Naive thymus-derived CD8-positive, alpha-beta T cell (primary cell): ENCODE measurements around the gene MAP3K8. TPM values are rescaled to one million over a fixed set of nuclear protein-coding genes. Genes with fewer than 3 reads are reported as not detected.

Experiments used
- ATAC-seq, 2 donors: fragments of 150-1000 bp; cut with Tn5 transposase in 1 of 2; sonication (Bioruptor Pico), chemical (Tn5 transposase) in 1 of 2; 1 replicate in 1 of 2; 2 replicates in 1 of 2; pipeline ENCODE4 v1.10.0; 2021; ENCODE audit warnings: mild to moderate bottlenecking in 2 of 2, moderate library complexity in 2 of 2
- POLR2A ChIA-PET: fragments of 350-600 bp; sonication (Branson Sonifier 250); formaldehyde crosslinking; loops from one replicate; lab custom pipeline; 2021; ENCODE audit warnings: antibody characterized with exemption; lab: Charles Lee
- DNase-seq, 10 donors: peaks; one replicate each; pipeline versions ENCODE4 v3.0.0 to v3.0.0-alpha.2; 2020 to 2022
- H3K27ac Mint-ChIP-seq, 10 donors: one replicate each; pipeline ENCODE4 v1.8.0; 2020 to 2022; ENCODE audit warnings: mild to moderate bottlenecking in 10 of 10, mixed read lengths in 10 of 10, moderate library complexity in 4 of 10, inconsistent platforms in 1 of 10
- H3K27me3 Mint-ChIP-seq, 5 donors: one replicate each; pipeline ENCODE4 v1.8.0; 2021 to 2022; ENCODE audit warnings: mixed read lengths in 5 of 5
- H3K36me3 Mint-ChIP-seq, 3 donors: one replicate each; pipeline ENCODE4 v1.8.0; 2020 to 2022; ENCODE audit warnings: mixed read lengths in 3 of 3, mild to moderate bottlenecking in 2 of 3, inconsistent platforms in 1 of 3
- H3K4me1 Mint-ChIP-seq, 4 donors: one replicate each; pipeline ENCODE4 v1.8.0; 2021 to 2022; ENCODE audit warnings: mixed read lengths in 4 of 4
- H3K4me3 Mint-ChIP-seq, 10 donors: one replicate each; pipeline ENCODE4 v1.8.0; 2020 to 2022; ENCODE audit warnings: mild to moderate bottlenecking in 10 of 10, mixed read lengths in 10 of 10, moderate library complexity in 6 of 10, inconsistent platforms in 1 of 10
- H3K9me3 Mint-ChIP-seq, 9 donors: one replicate each; pipeline ENCODE4 v1.8.0; 2020 to 2022; ENCODE audit warnings: mixed read lengths in 9 of 9, mild to moderate bottlenecking in 3 of 9, inconsistent platforms in 1 of 9, moderate library complexity in 1 of 9
- polyA plus RNA-seq, 3 donors: library from polyadenylated mRNA; unstranded; fragments of 300-500 nt; fragmentation: Illumina TruSeq; gene quantifications; one replicate each; pipeline ENCODE4 v1.2.3, GENCODE V29; 2021
- total RNA-seq, 8 experiments: library from RNA in 2 of 8; stranded (reverse) in 2 of 8; gene quantifications; one replicate each; pipeline ENCODE4 v1.2.3 and lab custom pipeline; 2021 to 2026

MAP3K8 gene
- 1 to 10 TPM; 2.7 TPM for total RNA-seq
- 10 to 100 TPM in 1 of 3 donors, under 1 TPM in 2; 0.53 to 23.4 (median 0.80) TPM for polyA plus RNA-seq
- total RNA-seq (lab: John Stamatoyannopoulos, UW): 2.1 to 19.7 (median 9.6) reads per million in 6 experiments

- POLR2A ChIA-PET: interaction anchor here (1.0 to 1.9 kb wide), 6 partner anchors 15 to 99 kb away, joined by 3 to 12 read pairs (median 4); no protein-coding TSS in a partner anchor
- peak within 1 kb of the TSS; percentile 76 to 92 (median 88) for H3K4me3 Mint-ChIP-seq
- H3K27me3 Mint-ChIP-seq: no peaks in the 10 kb centered on the region
- H3K9me3 Mint-ChIP-seq: no peaks in the 10 kb centered on the region
- no peaks in the 10 kb centered on the region for H3K36me3 Mint-ChIP-seq
- peak within 1 kb of the TSS; percentile 32 to 93 (median 76) for H3K27ac Mint-ChIP-seq
- peaks cover 24 to 67% (median 46%) of the 10 kb centered on the region in 4 donors for H3K4me1 Mint-ChIP-seq
- ATAC-seq (peak; percentile 78 to 80), DNase-seq (peak; percentile 61 to 84 (median 72))
Observed at GRCh38 chr10:30433730-30434272, at the start of gene MAP3K8. TSS of gene MAP3K8 (plus strand) at chr10:30434184. CDS start at chr10:30438939, 4,755 bp downstream.

- peak; percentile 42 to 57 for ATAC-seq
- Mint-ChIP-seq H3K4me1 (peaks cover 0 to 3% (median 0%) of the 10 kb centered on the region in 4 donors), H3K9me3 (peaks cover 0 to 2% (median 0%) of the 10 kb centered on the region in 9 donors), H3K27ac (no peak overlapping the region), H3K36me3 (no peaks in the 10 kb centered on the region), H3K27me3 (peaks cover 0 to 30% (median 3%) of the 10 kb centered on the region in 5 donors), H3K4me3 (no peak overlapping the region)
- POLR2A ChIA-PET: no interaction called here
- DNase-seq: peak in 1 of 10 donors; percentile 8
Observed at GRCh38 chr10:30384701-30385201, 49.2 kb upstream of the MAP3K8 start.

DNA sequence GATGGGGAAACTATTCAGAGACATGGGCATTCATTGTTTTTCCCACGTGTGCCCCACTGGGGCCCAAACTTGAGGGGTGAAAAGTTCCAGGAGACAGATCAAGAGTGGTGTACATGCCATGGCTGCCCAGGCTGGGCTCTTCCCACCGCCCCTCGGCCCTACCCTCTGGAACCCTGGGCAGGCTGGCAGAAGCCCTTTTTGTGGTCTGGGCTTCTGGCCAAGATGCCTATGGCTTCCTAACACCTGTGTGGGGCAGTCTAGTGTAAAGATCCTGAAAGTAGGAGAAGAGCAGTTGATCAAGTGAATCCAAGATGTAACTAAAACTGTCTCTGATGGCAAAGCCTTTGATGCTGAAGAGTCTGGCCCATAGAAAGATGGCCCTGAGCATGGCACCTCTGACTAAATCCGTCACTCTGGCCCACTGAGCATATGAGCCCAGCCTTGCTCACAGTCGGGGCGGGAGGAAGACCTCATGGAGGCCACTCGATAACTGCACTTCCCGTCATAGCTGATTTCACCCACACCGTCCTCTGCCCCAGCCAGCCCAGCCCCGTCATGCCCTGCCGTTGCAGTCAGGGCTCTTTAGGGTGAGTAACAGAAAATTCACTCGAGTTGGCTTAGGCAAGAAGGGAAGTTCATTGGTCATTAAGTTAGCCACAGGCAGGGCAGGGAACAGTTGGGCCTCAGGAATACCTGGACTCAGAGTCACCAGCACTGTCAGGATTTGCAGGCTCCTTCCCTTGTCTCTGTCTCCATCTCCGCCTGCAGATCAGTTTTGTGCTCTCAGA lies 47.0 kb upstream of the MAP3K8 start:
- H3K27ac Mint-ChIP-seq: no peak overlapping the region
- peaks cover 0 to 2% (median 0%) of the 10 kb centered on the region in 9 donors for H3K9me3 Mint-ChIP-seq
- no peak for ATAC-seq
- no peaks in the 10 kb centered on the region for H3K36me3 Mint-ChIP-seq
- H3K4me3 Mint-ChIP-seq: no peak overlapping the region
- POLR2A ChIA-PET: no interaction called here
- no peak for DNase-seq
- peaks cover 0 to 18% (median 3%) of the 10 kb centered on the region in 5 donors for H3K27me3 Mint-ChIP-seq
- peaks cover 0 to 3% (median 0%) of the 10 kb centered on the region in 4 donors for H3K4me1 Mint-ChIP-seq

- no peaks in the 10 kb centered on the region for H3K36me3 Mint-ChIP-seq
- ATAC-seq: no peak
Observed at GRCh38 chr10:30387646-30388243, 46.2 kb upstream of the MAP3K8 start.

DNA sequence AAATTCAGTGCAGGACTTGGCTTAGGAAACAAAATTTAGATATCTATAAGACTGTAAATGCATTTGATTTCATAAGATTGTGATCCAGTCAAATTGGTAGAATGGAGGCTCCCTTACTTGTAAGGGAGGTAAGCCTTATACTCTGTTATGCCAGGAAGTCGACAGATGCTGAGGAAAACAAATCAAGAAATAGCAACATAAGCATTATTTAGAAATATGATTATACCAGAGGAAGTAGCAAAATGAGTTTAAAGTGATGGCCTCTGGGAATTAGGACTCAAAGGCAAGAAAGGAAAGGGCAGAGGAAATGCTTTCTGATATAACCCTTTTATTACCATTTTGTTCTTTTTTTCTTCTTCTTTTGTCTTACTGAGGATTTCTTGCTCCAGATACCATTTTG lies 44.4 kb upstream of the MAP3K8 start:
- ATAC-seq (no peak), DNase-seq (no peak)
- H3K4me1 Mint-ChIP-seq: peaks cover 0 to 4% (median 3%) of the 10 kb centered on the region in 4 donors
- no peak overlapping the region for H3K4me3 Mint-ChIP-seq
- H3K27me3 Mint-ChIP-seq: peaks cover 5 to 18% (median 8%) of the 10 kb centered on the region in 5 donors
- H3K9me3 Mint-ChIP-seq: peaks cover 0 to 2% (median 0%) of the 10 kb centered on the region in 9 donors
- no peaks in the 10 kb centered on the region for H3K36me3 Mint-ChIP-seq
- POLR2A ChIA-PET: interaction anchor here (0.6 kb wide), 1 partner anchor 70 kb away, joined by 3 read pairs; no protein-coding TSS in a partner anchor
- no peak overlapping the region for H3K27ac Mint-ChIP-seq

More at GRCh38 chr10:30387646-30388243, 46.2 kb upstream of the MAP3K8 start:
- Mint-ChIP-seq H3K9me3 (peaks cover 0 to 2% (median 0%) of the 10 kb centered on the region in 9 donors), H3K27me3 (peaks cover 3 to 18% (median 5%) of the 10 kb centered on the region in 5 donors), H3K4me3 (no peak overlapping the region), H3K4me1 (peaks cover 0 to 4% (median 3%) of the 10 kb centered on the region in 4 donors), H3K27ac (no peak overlapping the region)
- DNase-seq: no peak
- POLR2A ChIA-PET: no interaction called here

- Mint-ChIP-seq H3K36me3 (no peaks in the 10 kb centered on the region), H3K4me3 (no peak overlapping the region), H3K27me3 (peaks cover 7 to 23% (median 12%) of the 10 kb centered on the region in 5 donors), H3K4me1 (peaks cover 0 to 4% (median 1%) of the 10 kb centered on the region in 4 donors), H3K9me3 (peaks cover 0 to 2% (median 0%) of the 10 kb centered on the region in 9 donors), H3K27ac (no peak overlapping the region)
- POLR2A ChIA-PET: interaction anchor here (0.6 kb wide), 1 partner anchor 69 kb away, joined by 3 read pairs; no protein-coding TSS in a partner anchor
- ATAC-seq (no peak), DNase-seq (no peak)
Observed at GRCh38 chr10:30390207-30390606, 43.8 kb upstream of the MAP3K8 start.

DNA sequence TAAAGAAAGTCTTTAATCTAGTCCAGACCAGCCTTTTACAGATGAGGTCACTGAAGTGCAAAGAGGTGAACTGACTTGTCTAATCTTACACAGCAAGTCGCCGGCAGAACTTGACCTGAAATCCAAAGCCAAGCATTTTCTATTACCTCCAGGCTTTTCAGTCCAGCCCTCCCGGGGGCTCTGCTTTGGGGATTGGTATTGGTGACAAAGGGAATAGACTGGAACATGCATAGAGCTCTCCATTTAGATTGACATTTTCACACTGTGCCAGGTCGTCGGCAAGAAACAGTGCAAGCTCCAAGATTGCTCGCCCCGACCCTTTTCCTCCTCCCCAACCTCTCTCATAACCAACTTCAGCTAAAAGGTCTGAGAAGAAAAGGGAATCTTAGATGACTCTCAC lies 42.7 kb upstream of the MAP3K8 start:
- POLR2A ChIA-PET: no interaction called here
- ATAC-seq (no peak), DNase-seq (no peak)
- H3K36me3 Mint-ChIP-seq: no peaks in the 10 kb centered on the region
- H3K9me3 Mint-ChIP-seq: peaks cover 0 to 2% (median 0%) of the 10 kb centered on the region in 9 donors
- H3K27ac Mint-ChIP-seq: no peak overlapping the region
- peaks cover 7 to 23% (median 12%) of the 10 kb centered on the region in 5 donors for H3K27me3 Mint-ChIP-seq
- peaks cover 0 to 4% (median 1%) of the 10 kb centered on the region in 4 donors for H3K4me1 Mint-ChIP-seq
- no peak overlapping the region for H3K4me3 Mint-ChIP-seq

GRCh38 chr10:30392564-30392990 lies 41.4 kb upstream of the MAP3K8 start:
- H3K4me1 Mint-ChIP-seq: peaks cover 0 to 6% (median 4%) of the 10 kb centered on the region in 4 donors
- ATAC-seq (peak; percentile 100), DNase-seq (peak; percentile 51 to 85 (median 71))
- H3K9me3 Mint-ChIP-seq: peaks cover 0 to 2% (median 0%) of the 10 kb centered on the region in 9 donors
- H3K27ac Mint-ChIP-seq: no peak overlapping the region
- H3K4me3 Mint-ChIP-seq: peak overlapping the region in 1 of 10 donors; percentile 2
- peaks cover 4 to 21% (median 10%) of the 10 kb centered on the region in 5 donors for H3K27me3 Mint-ChIP-seq
- POLR2A ChIA-PET: interaction anchor here (0.6 to 1.2 kb wide), 2 partner anchors 199 to 283 kb away, joined by 3 read pairs; no protein-coding TSS in a partner anchor
- H3K36me3 Mint-ChIP-seq: no peaks in the 10 kb centered on the region

DNA sequence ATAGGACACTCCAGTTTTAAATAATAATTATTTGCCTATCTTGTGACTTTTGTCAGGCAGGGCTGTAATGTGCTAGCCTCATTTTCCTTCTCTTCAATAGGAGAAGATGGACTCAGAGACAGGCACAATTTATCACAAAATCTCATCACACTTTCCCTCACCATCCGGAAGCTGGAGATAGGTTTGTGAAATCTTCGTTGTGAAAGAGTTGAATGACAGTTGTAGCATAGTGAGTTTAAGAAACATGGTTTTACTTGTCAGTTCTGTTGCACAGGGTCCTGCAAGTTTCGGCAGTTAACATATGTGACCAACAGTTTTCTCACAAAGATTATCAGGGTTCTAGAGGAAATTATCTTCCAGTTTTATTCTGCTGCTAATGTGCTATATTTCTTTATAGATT lies 37.7 kb upstream of the MAP3K8 start:
- POLR2A ChIA-PET: interaction anchor here (1.0 to 1.3 kb wide), 2 partner anchors 134 to 195 kb away, joined by 3 read pairs; no protein-coding TSS in a partner anchor
- peak overlapping the region in 1 of 10 donors; percentile 28 for H3K27ac Mint-ChIP-seq
- H3K27me3 Mint-ChIP-seq: peaks cover 10 to 24% (median 13%) of the 10 kb centered on the region in 5 donors

GRCh38 chr10:30396698-30397097 lies 37.3 kb upstream of the MAP3K8 start:
- POLR2A ChIA-PET: no interaction called here
- ATAC-seq (no peak), DNase-seq (no peak)
- Mint-ChIP-seq H3K27me3 (peaks cover 10 to 22% (median 13%) of the 10 kb centered on the region in 5 donors), H3K27ac (peak overlapping the region in 1 of 10 donors; percentile 28), H3K9me3 (no peaks in the 10 kb centered on the region), H3K36me3 (no peaks in the 10 kb centered on the region), H3K4me3 (no peak overlapping the region), H3K4me1 (peaks cover 15 to 24% (median 24%) of the 10 kb centered on the region in 4 donors)

More for the DNA sequence above, 37.7 kb upstream of the MAP3K8 start:
- DNase-seq: no peak
- H3K36me3 Mint-ChIP-seq: no peaks in the 10 kb centered on the region
- H3K4me3 Mint-ChIP-seq: no peak overlapping the region
- peaks cover 15 to 24% (median 24%) of the 10 kb centered on the region in 4 donors for H3K4me1 Mint-ChIP-seq
- no peak for ATAC-seq
- no peaks in the 10 kb centered on the region for H3K9me3 Mint-ChIP-seq

GRCh38 chr10:30398193-30398592 lies 35.8 kb upstream of the MAP3K8 start:
- Mint-ChIP-seq H3K4me3 (peak overlapping the region; percentile 0 to 70 (median 22)), H3K27ac (peak overlapping the region in 7 of 10 donors; percentile 3 to 38 (median 19)), H3K9me3 (no peaks in the 10 kb centered on the region), H3K4me1 (peaks cover 15 to 24% (median 21%) of the 10 kb centered on the region in 4 donors), H3K36me3 (no peaks in the 10 kb centered on the region), H3K27me3 (peaks cover 7 to 18% (median 13%) of the 10 kb centered on the region in 5 donors)
- POLR2A ChIA-PET: interaction anchor here (1.0 to 2.2 kb wide), 2 partner anchors 131 to 193 kb away, joined by 3 to 11 read pairs; no protein-coding TSS in a partner anchor
- DNase-seq (peak in 4 of 10 donors; percentile 18 to 59 (median 42)), ATAC-seq (peak; percentile 92 to 94)
